GM13977 (cell line): ENCODE measurements around the gene KIAA1755.
A peak's percentile ranks its signal among the peaks of the same experiment; 100 is the strongest.

Experiments used
- DNase-seq: peaks from one replicate; pipeline ENCODE4 v3.0.0; 2012; ENCODE audit warnings: low spot score
- in situ Hi-C: fragments of 300-500 bp; cut with MboI; formaldehyde crosslinking; loops from one replicate; pipeline ENCODE4 v1.12.0; 2022; ENCODE audit warnings: low sequenced_read_pairs, low pct_unique_long_range_greater_than_20kb, mixed read lengths, inconsistent platforms; ENCODE audit not compliant: unreplicated experiment
- TF ChIP-seq, protein P1 (sequence below): IDR thresholded peaks from 2 replicates; pipeline ENCODE4 v1.5.1; 2012; ENCODE audit warnings: mild to moderate bottlenecking, control low read depth; ENCODE audit not compliant: insufficient read depth; ENCODE audit errors: extremely low read depth, missing control alignments

KIAA1755 gene

DNA sequence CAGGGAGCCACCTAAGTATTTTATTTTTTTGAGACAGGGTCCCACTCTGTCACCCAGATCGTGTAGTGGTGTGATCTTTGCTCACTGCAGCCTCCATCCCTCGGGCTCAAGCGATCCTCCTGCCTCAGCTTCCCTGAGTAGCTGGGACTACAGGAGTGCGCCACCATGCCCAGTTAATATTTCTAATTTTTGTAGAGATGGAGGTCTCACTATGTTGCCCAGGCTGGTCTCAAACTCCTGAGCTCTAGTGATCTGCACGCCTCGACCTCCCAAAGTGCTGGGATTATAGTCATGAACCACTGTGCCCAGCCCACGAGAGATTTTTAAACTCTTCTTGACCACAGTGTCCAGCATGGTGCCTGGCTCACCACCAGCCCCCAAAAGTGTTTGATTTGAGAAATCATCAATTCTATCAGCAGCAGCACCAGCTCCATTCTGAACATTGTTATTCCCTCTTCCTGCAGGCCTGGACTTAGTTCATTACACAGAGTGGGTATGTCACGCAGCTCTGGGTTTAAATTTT, 93.1 kb downstream of the KIAA1755 start:
- TF ChIP-seq, protein P1, sequence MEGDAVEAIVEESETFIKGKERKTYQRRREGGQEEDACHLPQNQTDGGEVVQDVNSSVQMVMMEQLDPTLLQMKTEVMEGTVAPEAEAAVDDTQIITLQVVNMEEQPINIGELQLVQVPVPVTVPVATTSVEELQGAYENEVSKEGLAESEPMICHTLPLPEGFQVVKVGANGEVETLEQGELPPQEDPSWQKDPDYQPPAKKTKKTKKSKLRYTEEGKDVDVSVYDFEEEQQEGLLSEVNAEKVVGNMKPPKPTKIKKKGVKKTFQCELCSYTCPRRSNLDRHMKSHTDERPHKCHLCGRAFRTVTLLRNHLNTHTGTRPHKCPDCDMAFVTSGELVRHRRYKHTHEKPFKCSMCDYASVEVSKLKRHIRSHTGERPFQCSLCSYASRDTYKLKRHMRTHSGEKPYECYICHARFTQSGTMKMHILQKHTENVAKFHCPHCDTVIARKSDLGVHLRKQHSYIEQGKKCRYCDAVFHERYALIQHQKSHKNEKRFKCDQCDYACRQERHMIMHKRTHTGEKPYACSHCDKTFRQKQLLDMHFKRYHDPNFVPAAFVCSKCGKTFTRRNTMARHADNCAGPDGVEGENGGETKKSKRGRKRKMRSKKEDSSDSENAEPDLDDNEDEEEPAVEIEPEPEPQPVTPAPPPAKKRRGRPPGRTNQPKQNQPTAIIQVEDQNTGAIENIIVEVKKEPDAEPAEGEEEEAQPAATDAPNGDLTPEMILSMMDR: no peak
- in situ Hi-C loops: no loop called here
- no peak for DNase-seq

DNA sequence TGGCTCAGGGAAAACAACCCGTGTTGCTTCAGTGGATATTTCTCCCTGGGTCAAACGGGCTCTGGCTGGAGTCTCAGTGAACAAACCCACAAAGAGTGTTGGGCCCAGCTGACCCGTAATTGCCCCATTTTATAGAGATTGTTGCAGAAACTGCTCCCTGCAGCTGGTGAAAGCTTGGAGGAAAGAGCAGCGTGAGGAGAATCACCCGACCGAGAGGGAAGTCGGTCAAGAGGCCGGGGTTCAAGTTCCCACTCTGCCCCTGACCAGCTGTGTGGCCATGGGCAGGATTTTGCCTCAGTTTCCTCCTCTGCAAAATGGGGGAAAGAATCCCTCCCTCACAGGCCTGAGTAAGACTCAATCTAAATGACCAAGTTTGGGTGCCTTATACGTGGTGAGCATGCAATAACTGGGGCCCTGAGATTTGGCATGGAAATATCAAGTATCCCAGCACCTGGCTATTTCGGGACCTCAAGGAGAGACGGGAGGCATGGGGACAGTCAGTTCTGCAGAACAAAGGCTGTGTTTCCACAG, 93.8 kb downstream of the KIAA1755 start:
- TF ChIP-seq, protein P1: no peak
- in situ Hi-C loops: no loop called here

DNA sequence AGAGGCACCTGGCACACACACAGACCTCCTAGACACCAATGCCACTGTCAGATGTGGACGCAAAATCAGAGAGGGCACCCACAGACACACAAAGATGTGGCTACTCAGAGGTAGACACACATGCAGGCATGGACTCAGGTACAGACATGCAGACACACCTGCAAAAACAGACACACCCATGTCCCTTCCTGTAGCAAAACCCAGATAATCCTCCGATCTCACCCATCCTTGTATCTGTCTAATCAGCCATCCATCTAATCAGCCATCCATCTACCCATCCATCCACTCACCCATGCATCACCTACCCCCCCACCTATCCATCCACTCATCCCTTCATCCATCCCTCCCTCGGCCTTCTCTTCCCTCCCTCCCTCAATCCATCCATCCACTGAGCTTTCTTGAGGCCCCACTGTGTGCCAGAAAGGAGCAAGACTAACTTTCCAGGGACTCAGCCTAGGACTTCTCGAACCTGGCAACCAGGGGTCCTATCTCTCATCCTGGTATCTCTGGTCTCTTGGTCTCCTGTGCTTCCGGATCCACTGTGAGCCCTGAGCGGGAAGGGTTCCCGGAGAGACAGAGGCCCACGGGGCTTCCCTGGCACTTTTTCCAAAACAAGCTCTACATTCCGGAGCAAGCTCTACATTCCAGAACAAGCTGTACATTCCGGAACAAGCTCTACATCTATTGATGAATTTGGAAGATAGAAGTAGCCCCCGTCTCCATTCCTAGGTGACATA, 94.4 kb downstream of the KIAA1755 start:
- no peak for DNase-seq
- TF ChIP-seq, protein P1: no peak
- in situ Hi-C loops: no loop called here

More for the DNA sequence above, 93.8 kb downstream of the KIAA1755 start:
- DNase-seq: no peak

DNA sequence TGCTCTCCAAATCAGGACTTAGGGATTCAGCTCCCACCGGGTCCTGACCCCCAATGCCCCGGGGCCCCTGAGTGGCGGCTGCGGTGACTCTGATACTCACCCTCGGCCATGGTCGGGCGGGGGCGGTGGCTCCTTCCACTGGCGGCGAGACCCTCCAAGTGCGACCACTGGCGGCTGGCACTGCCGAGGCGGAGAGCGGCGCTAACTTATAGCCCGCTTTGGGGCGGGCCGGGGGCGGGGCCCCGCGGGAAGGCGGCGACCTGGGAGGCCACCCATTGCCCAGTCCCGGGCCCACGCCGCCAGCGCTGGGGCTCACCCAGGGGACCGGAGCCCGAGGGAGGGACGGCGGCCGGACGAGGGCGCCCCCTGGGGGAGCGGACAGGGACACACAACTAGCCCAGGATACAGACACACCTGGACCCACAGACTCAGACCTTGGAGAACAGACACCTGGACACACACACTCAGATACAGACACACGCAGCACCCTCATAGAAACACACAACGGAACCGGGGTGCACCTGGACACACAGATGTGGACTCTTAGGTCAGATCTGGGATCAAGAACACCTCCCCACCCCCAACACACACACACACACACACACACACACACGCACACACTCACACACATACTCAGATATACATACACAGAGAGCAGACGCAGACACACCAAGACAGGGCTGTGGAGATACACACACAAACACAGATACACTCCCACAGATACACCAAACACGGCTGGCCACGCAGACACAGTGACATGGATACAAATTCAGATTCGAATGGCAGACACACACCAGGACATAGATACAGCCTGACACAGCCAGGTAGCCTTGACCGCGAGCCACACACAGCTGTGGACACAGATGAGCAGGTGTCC, 95.2 kb downstream of the KIAA1755 start, which contains the start of gene TGM2:
TGM2 (minus strand) TSS at position 182 of the 877 bp plus-strand sequence; CDS start at position 110, 72 bp downstream.
- TF ChIP-seq, protein P1: peak; percentile 87
- DNase-seq: peak; percentile 84
- in situ Hi-C loops: no loop called here

DNA sequence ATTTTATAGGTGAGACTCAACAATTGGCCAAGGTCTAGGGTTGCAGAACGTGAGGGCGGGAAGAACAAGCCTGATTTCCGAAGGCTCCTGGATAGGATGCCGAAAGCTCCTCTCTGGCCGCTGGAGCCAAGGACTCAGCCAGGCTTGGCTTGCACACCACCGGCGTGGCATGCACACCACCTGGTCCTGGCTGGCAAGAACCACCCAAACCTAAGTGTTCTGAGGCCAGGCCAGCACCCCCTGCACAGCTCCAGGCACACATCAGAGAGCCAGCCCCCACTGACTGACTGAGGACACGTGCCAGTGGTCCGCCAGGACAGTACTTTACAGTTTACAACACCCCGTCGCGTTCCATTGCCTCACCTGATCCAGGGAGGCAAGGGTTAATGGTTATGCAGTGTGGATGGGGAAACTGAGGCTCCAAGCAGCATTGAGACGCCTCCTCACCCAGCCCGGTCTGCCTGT, 95.9 kb downstream of the KIAA1755 start:
- no peak for DNase-seq
- in situ Hi-C loops: no loop called here

More for the DNA sequence above, 95.9 kb downstream of the KIAA1755 start:
- TF ChIP-seq, protein P1: no peak
